NCI-H2029 (cell line): Measurements from ENCODE around the gene ENAH.
A peak's percentile ranks its signal among the peaks of the same experiment; 100 is the strongest.
"Not testable (repeated sequence)": the region's sequence is repeated elsewhere in the genome, so short reads cannot be mapped to it uniquely, and the experiment has no call there.

Experiments
- DNase-seq: peaks from one replicate; lab custom pipeline; 2025; lab: John Stamatoyannopoulos, UW

The ENAH gene

GRCh38 chr1:225493591-225494246 is 159.2 kb downstream of the ENAH start:
- DNase-seq = no peak

GRCh38 chr1:225488676-225489075 is 164.2 kb downstream of the ENAH start:
- no peak for DNase-seq

GRCh38 chr1:225486856-225487255 is 166.1 kb downstream of the ENAH start:
- DNase-seq = no peak

- DNase-seq = no peak
Observed at GRCh38 chr1:225485991-225486530, 166.9 kb downstream of the ENAH start.

GRCh38 chr1:225485226-225485625 is 167.7 kb downstream of the ENAH start:
- DNase-seq = no peak

- DNase-seq = no peak
Observed at GRCh38 chr1:225484657-225485214, 168.2 kb downstream of the ENAH start.

- no peak for DNase-seq
Observed at GRCh38 chr1:225483818-225484656, 168.9 kb downstream of the ENAH start.

GRCh38 chr1:225482421-225482950 is 170.4 kb downstream of the ENAH start:
- DNase-seq = no peak

GRCh38 chr1:225481738-225482137 is 171.2 kb downstream of the ENAH start:
- peak; percentile 47 for DNase-seq

- DNase-seq = peak; percentile 87
Observed at GRCh38 chr1:225480825-225481434, 172.0 kb downstream of the ENAH start.

- DNase-seq = no peak
Observed at GRCh38 chr1:225479996-225480720, 172.8 kb downstream of the ENAH start.

- DNase-seq = no peak
Observed at GRCh38 chr1:225479341-225479740, 173.6 kb downstream of the ENAH start.

- no peak for DNase-seq
Observed at GRCh38 chr1:225477296-225477911, 175.5 kb downstream of the ENAH start.

- DNase-seq = no peak
Observed at GRCh38 chr1:225476538-225476988, 176.4 kb downstream of the ENAH start.

- DNase-seq = no peak
Observed at GRCh38 chr1:225476100-225476511, 176.8 kb downstream of the ENAH start.

GRCh38 chr1:225474986-225475820 is 177.7 kb downstream of the ENAH start:
- DNase-seq = peak; percentile 47

GRCh38 chr1:225474439-225474985 is 178.4 kb downstream of the ENAH start:
- DNase-seq = no peak

GRCh38 chr1:225473676-225474438 is 179.1 kb downstream of the ENAH start:
- not testable (repeated sequence) for DNase-seq

- not testable (repeated sequence) for DNase-seq
Observed at GRCh38 chr1:225473266-225473665, 179.7 kb downstream of the ENAH start.
